Measurements from ENCODE around the gene PIAS4.

PIAS4 gene

GRCh38 chr19:4018775-4019504, 11.4 kb downstream of the PIAS4 start:
- in situ Hi-C loops (cut with HindIII; ENCODE audit: low sequenced_read_pairs) = no loop called here
- no peak overlapping the region for H3K4me3 ChIP-seq (ENCODE audit: low read depth, low read length)
- TF ChIP-seq, protein P1, sequence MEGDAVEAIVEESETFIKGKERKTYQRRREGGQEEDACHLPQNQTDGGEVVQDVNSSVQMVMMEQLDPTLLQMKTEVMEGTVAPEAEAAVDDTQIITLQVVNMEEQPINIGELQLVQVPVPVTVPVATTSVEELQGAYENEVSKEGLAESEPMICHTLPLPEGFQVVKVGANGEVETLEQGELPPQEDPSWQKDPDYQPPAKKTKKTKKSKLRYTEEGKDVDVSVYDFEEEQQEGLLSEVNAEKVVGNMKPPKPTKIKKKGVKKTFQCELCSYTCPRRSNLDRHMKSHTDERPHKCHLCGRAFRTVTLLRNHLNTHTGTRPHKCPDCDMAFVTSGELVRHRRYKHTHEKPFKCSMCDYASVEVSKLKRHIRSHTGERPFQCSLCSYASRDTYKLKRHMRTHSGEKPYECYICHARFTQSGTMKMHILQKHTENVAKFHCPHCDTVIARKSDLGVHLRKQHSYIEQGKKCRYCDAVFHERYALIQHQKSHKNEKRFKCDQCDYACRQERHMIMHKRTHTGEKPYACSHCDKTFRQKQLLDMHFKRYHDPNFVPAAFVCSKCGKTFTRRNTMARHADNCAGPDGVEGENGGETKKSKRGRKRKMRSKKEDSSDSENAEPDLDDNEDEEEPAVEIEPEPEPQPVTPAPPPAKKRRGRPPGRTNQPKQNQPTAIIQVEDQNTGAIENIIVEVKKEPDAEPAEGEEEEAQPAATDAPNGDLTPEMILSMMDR (IDR thresholded peaks at IDR 0.05; ENCODE audit: low read depth, low read length) = no peak
- no peak for DNase-seq (ENCODE audit: low read depth, low spot score)

GRCh38 chr19:4019578-4019977, 12.0 kb downstream of the PIAS4 start:
- H3K4me3 ChIP-seq (ENCODE audit: low read depth, low read length) = no peak overlapping the region
- in situ Hi-C loops (cut with HindIII; ENCODE audit: low sequenced_read_pairs) = no loop called here
- TF ChIP-seq, protein P1 (IDR thresholded peaks at IDR 0.05; ENCODE audit: low read depth, low read length) = no peak
- no peak for DNase-seq (ENCODE audit: low read depth, low spot score)

DNA sequence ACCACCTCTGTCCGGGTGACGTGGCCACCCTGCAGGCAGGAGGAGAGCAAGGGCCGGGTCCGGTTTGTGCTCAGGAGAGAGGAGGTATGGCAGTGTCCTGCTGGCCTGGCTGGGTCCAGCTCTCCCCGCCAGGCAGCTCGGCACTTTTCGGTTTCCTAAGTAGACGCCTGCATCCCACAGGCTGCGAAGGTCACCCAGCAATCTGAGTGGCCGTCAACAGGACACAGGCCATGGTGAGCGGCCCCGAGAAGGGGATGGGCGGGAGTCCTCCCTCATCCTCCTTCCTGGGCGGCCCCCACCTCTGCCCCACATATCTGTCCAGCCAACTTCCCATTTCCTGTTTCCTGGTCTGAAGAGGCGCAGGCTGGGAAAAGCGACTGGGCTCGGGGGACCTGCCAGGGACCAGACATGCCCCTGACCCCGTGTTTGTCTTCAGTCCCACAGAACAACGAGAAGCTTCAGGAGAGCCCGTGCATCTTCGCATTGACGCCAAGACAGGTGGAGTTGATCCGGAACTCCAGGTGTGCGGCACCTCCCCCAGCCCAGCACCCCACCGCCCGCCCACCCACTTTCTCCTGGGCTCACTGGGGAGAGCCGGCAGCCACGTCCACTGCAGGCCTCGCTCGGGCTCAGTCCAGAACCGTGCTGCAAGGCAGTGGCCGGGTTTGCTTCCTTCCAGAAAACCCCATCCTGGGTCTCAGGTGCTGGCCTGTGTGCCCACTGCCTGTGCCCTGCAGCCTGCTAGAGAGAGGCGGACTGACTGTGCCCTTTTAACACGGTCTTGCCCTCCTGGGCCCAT, 16.3 kb downstream of the PIAS4 start:
- TF ChIP-seq, protein P1 (IDR thresholded peaks at IDR 0.05; ENCODE audit: low read depth, low read length) = no peak
- no peak overlapping the region for H3K4me3 ChIP-seq (ENCODE audit: low read depth, low read length)
- in situ Hi-C loops (cut with HindIII; ENCODE audit: low sequenced_read_pairs) = no loop called here
- DNase-seq (ENCODE audit: low read depth, low spot score) = no peak

- in situ Hi-C loops (cut with HindIII; ENCODE audit: low sequenced_read_pairs) = no loop called here
Measured at GRCh38 chr19:4025317-4025716, 17.8 kb downstream of the PIAS4 start.

GRCh38 chr19:4027146-4027545, 19.6 kb downstream of the PIAS4 start:
- no peak overlapping the region for H3K4me3 ChIP-seq (ENCODE audit: low read depth, low read length)
- TF ChIP-seq, protein P1 (IDR thresholded peaks at IDR 0.05; ENCODE audit: low read depth, low read length) = no peak
- no peak for DNase-seq (ENCODE audit: low read depth, low spot score)
- in situ Hi-C loops (cut with HindIII; ENCODE audit: low sequenced_read_pairs) = no loop called here

More at GRCh38 chr19:4025317-4025716, 17.8 kb downstream of the PIAS4 start:
- TF ChIP-seq, protein P1 (IDR thresholded peaks at IDR 0.05; ENCODE audit: low read depth, low read length) = no peak
- no peak for DNase-seq (ENCODE audit: low read depth, low spot score)
- no peak overlapping the region for H3K4me3 ChIP-seq (ENCODE audit: low read depth, low read length)

- in situ Hi-C loops (cut with HindIII; ENCODE audit: low sequenced_read_pairs) = no loop called here
- H3K4me3 ChIP-seq (ENCODE audit: low read depth, low read length) = no peak overlapping the region
- DNase-seq (ENCODE audit: low read depth, low spot score) = no peak
- TF ChIP-seq, protein P1 (IDR thresholded peaks at IDR 0.05; ENCODE audit: low read depth, low read length) = no peak
Measured at GRCh38 chr19:4028334-4029246, 21.1 kb downstream of the PIAS4 start.

Data from astrocyte of the spinal cord (primary cell).